Activated T-cell treated with anti-CD3 and anti-CD28 coated beads, Interleukin-2, amount 50 U/mL, for 4 hours (primary cell): ENCODE results near the gene PTPN4. TPM values are rescaled to one million over a fixed set of nuclear protein-coding genes. Genes with fewer than 3 reads are reported as not detected.

ENCODE experiments used
- ATAC-seq, 2 donors: fragments of 200-7000 bp; cut with Tn5 transposase; one replicate each; pipeline ENCODE4 v1.10.0; 2021
- DNase-seq: peaks from one replicate; pipeline ENCODE4 v3.0.0-alpha.2; 2020
- H3K27me3 Mint-ChIP-seq: one replicate; pipeline ENCODE4 v1.8.0; 2021; ENCODE audit warnings: low read depth, mixed read lengths
- H3K36me3 Mint-ChIP-seq: one replicate; pipeline ENCODE4 v1.8.0; 2022; ENCODE audit warnings: mixed read lengths; ENCODE audit not compliant: insufficient read depth
- H3K4me1 Mint-ChIP-seq: one replicate; pipeline ENCODE4 v1.8.0; 2021; ENCODE audit warnings: low read depth, mixed read lengths
- H3K4me3 Mint-ChIP-seq: one replicate; pipeline ENCODE4 v1.8.0; 2021; ENCODE audit warnings: mild to moderate bottlenecking, moderate library complexity, mixed read lengths
- H3K9me3 Mint-ChIP-seq: one replicate; pipeline ENCODE4 v1.8.0; 2021; ENCODE audit warnings: mixed read lengths
- total RNA-seq, 3 donors: library from RNA; stranded (reverse); gene quantifications; one replicate each; pipeline ENCODE4 v1.2.1, GENCODE V29; 2021

The PTPN4 gene
- total RNA-seq, 3 donors from 2014 or later = 19.3 to 20.4 (median 19.3) TPM

GRCh38 chr2:119745566-119745965 is 14.2 kb upstream of the PTPN4 start:
- H3K9me3 Mint-ChIP-seq = no peaks in the 10 kb centered on the region
- no peak overlapping the region for H3K4me3 Mint-ChIP-seq
- no peaks in the 10 kb centered on the region for H3K4me1 Mint-ChIP-seq
- DNase-seq (no peak), ATAC-seq (no peak)
- no peaks in the 10 kb centered on the region for H3K36me3 Mint-ChIP-seq
- peaks cover 5% of the 10 kb centered on the region for H3K27me3 Mint-ChIP-seq

GRCh38 chr2:119746836-119747686 is 12.7 kb upstream of the PTPN4 start:
- no peaks in the 10 kb centered on the region for H3K4me1 Mint-ChIP-seq
- no peaks in the 10 kb centered on the region for H3K9me3 Mint-ChIP-seq
- no peak for ATAC-seq
- peaks cover 5% of the 10 kb centered on the region for H3K27me3 Mint-ChIP-seq
- DNase-seq = no peak
- no peak overlapping the region for H3K4me3 Mint-ChIP-seq
- no peaks in the 10 kb centered on the region for H3K36me3 Mint-ChIP-seq

GRCh38 chr2:119748135-119748534 is 11.6 kb upstream of the PTPN4 start:
- Mint-ChIP-seq H3K4me3 (no peak overlapping the region), H3K27me3 (peaks cover 5% of the 10 kb centered on the region), H3K4me1 (no peaks in the 10 kb centered on the region), H3K9me3 (no peaks in the 10 kb centered on the region), H3K36me3 (no peaks in the 10 kb centered on the region)
- ATAC-seq = no peak
- no peak for DNase-seq

GRCh38 chr2:119749477-119750012 is 10.2 kb upstream of the PTPN4 start:
- H3K9me3 Mint-ChIP-seq = no peaks in the 10 kb centered on the region
- DNase-seq (no peak), ATAC-seq (no peak)
- H3K4me1 Mint-ChIP-seq = peaks cover 3% of the 10 kb centered on the region
- no peaks in the 10 kb centered on the region for H3K36me3 Mint-ChIP-seq
- peaks cover 5% of the 10 kb centered on the region for H3K27me3 Mint-ChIP-seq
- no peak overlapping the region for H3K4me3 Mint-ChIP-seq

GRCh38 chr2:119751706-119752105 is 8.0 kb upstream of the PTPN4 start:
- H3K9me3 Mint-ChIP-seq = no peaks in the 10 kb centered on the region
- H3K36me3 Mint-ChIP-seq = no peaks in the 10 kb centered on the region
- ATAC-seq (no peak), DNase-seq (no peak)
- H3K4me1 Mint-ChIP-seq = peaks cover 6% of the 10 kb centered on the region
- H3K4me3 Mint-ChIP-seq = no peak overlapping the region
- H3K27me3 Mint-ChIP-seq = peaks cover 5% of the 10 kb centered on the region

- Mint-ChIP-seq H3K27me3 (no peaks in the 10 kb centered on the region), H3K36me3 (no peaks in the 10 kb centered on the region), H3K4me1 (peaks cover 12% of the 10 kb centered on the region), H3K4me3 (no peak overlapping the region), H3K9me3 (no peaks in the 10 kb centered on the region)
- DNase-seq (no peak), ATAC-seq (peak; percentile 73 to 75)
These were observed 6.4 kb upstream of the PTPN4 start for GRCh38 chr2:119753041-119753929.

- no peaks in the 10 kb centered on the region for H3K36me3 Mint-ChIP-seq
- no peak for ATAC-seq
- no peak overlapping the region for H3K4me3 Mint-ChIP-seq
- peaks cover 17% of the 10 kb centered on the region for H3K4me1 Mint-ChIP-seq
- H3K27me3 Mint-ChIP-seq = no peaks in the 10 kb centered on the region
- no peaks in the 10 kb centered on the region for H3K9me3 Mint-ChIP-seq
- DNase-seq = no peak
These were observed 5.8 kb upstream of the PTPN4 start for GRCh38 chr2:119753930-119754321.

- Mint-ChIP-seq H3K27me3 (no peaks in the 10 kb centered on the region), H3K4me1 (peaks cover 20% of the 10 kb centered on the region), H3K36me3 (no peaks in the 10 kb centered on the region), H3K4me3 (no peak overlapping the region), H3K9me3 (no peaks in the 10 kb centered on the region)
- no peak for ATAC-seq
- no peak for DNase-seq
These were observed 3.8 kb upstream of the PTPN4 start for GRCh38 chr2:119755906-119756305.

- Mint-ChIP-seq H3K27me3 (no peaks in the 10 kb centered on the region), H3K4me1 (peaks cover 27% of the 10 kb centered on the region), H3K4me3 (no peak overlapping the region), H3K36me3 (no peaks in the 10 kb centered on the region), H3K9me3 (no peaks in the 10 kb centered on the region)
- peak; percentile 23 for DNase-seq
- peak in 1 of 2 donors; percentile 7 for ATAC-seq
These were observed 2.9 kb upstream of the PTPN4 start for GRCh38 chr2:119756837-119757236.

- no peak for DNase-seq
- H3K4me1 Mint-ChIP-seq = peaks cover 41% of the 10 kb centered on the region
These were observed 756 bp upstream of the PTPN4 start for GRCh38 chr2:119758881-119759450.

GRCh38 chr2:119760237-119760955 is 674 bp downstream of the PTPN4 start:
- DNase-seq (no peak), ATAC-seq (peak in 1 of 2 donors; percentile 7)
- Mint-ChIP-seq H3K4me3 (peak overlapping the region; percentile 90), H3K4me1 (peaks cover 52% of the 10 kb centered on the region), H3K27me3 (no peaks in the 10 kb centered on the region), H3K36me3 (peaks cover 3% of the 10 kb centered on the region), H3K9me3 (no peaks in the 10 kb centered on the region)

More at GRCh38 chr2:119758881-119759450, 756 bp upstream of the PTPN4 start:
- Mint-ChIP-seq H3K4me3 (peak overlapping the region; percentile 90), H3K27me3 (no peaks in the 10 kb centered on the region), H3K9me3 (no peaks in the 10 kb centered on the region), H3K36me3 (no peaks in the 10 kb centered on the region)
- no peak for ATAC-seq

GRCh38 chr2:119760956-119761275 is 1.2 kb downstream of the PTPN4 start:
- ATAC-seq (no peak), DNase-seq (no peak)
- H3K4me1 Mint-ChIP-seq = peaks cover 56% of the 10 kb centered on the region
- peak overlapping the region; percentile 90 for H3K4me3 Mint-ChIP-seq
- H3K27me3 Mint-ChIP-seq = no peaks in the 10 kb centered on the region
- H3K36me3 Mint-ChIP-seq = peaks cover 5% of the 10 kb centered on the region
- no peaks in the 10 kb centered on the region for H3K9me3 Mint-ChIP-seq

- peaks cover 7% of the 10 kb centered on the region for H3K36me3 Mint-ChIP-seq
- no peaks in the 10 kb centered on the region for H3K9me3 Mint-ChIP-seq
- H3K4me3 Mint-ChIP-seq = no peak overlapping the region
- H3K27me3 Mint-ChIP-seq = no peaks in the 10 kb centered on the region
- H3K4me1 Mint-ChIP-seq = peaks cover 46% of the 10 kb centered on the region
- no peak for ATAC-seq
- DNase-seq = no peak
These were observed 5.1 kb downstream of the PTPN4 start for GRCh38 chr2:119764832-119765231.
